ENCODE data around the gene FDX1.
A peak's percentile ranks its signal among the peaks of the same experiment; 100 is the strongest.

The FDX1 gene

GRCh38 chr11:110508786-110509185 is 79.0 kb downstream of the FDX1 start:
- DNase-seq (ENCODE audit: low read depth in 2 of 2) = no peak

- DNase-seq (ENCODE audit: low read depth in 2 of 2) = no peak
Observed at GRCh38 chr11:110509472-110509871, 79.7 kb downstream of the FDX1 start.

GRCh38 chr11:110512026-110512425 is 82.3 kb downstream of the FDX1 start:
- DNase-seq (ENCODE audit: low read depth in 2 of 2) = no peak

GRCh38 chr11:110513259-110513801 is 83.6 kb downstream of the FDX1 start:
- no peak for DNase-seq (ENCODE audit: low read depth in 2 of 2)

GRCh38 chr11:110513846-110514437 is 84.2 kb downstream of the FDX1 start:
- DNase-seq (ENCODE audit: low read depth in 2 of 2) = peak; percentile 61 to 65
